Measurements from ENCODE around the gene RPS19BP1.
"Not testable (repeated sequence)": the region's sequence is repeated elsewhere in the genome, so short reads cannot be mapped to it uniquely, and the experiment has no call there.

RPS19BP1 gene

GRCh38 chr22:39510529-39511149, 21.9 kb downstream of the RPS19BP1 start:
- DNase-seq: no peak

- no peak for DNase-seq
Measured at GRCh38 chr22:39508393-39508792, 24.2 kb downstream of the RPS19BP1 start.

GRCh38 chr22:39507021-39507420, 25.5 kb downstream of the RPS19BP1 start:
- DNase-seq: not testable (repeated sequence)

- DNase-seq: no peak
Measured at GRCh38 chr22:39504071-39504470, 28.5 kb downstream of the RPS19BP1 start.

GRCh38 chr22:39503630-39504029, 28.9 kb downstream of the RPS19BP1 start:
- DNase-seq: no peak

- peak; percentile 66 for DNase-seq
Measured at GRCh38 chr22:39502789-39503409, 29.6 kb downstream of the RPS19BP1 start.

GRCh38 chr22:39502109-39502788, 30.3 kb downstream of the RPS19BP1 start, which contains the start of gene MIEF1:
Gene MIEF1 (plus strand): TSS chr22:39502290. CDS start chr22:39511295, 9,005 bp downstream.
- peak; percentile 98 for DNase-seq

- DNase-seq: no peak
Measured at GRCh38 chr22:39501644-39502108, 30.9 kb downstream of the RPS19BP1 start.

GRCh38 chr22:39500101-39500500, 32.4 kb downstream of the RPS19BP1 start:
- no peak for DNase-seq

- no peak for DNase-seq
Measured at GRCh38 chr22:39498802-39499201, 33.7 kb downstream of the RPS19BP1 start.

GRCh38 chr22:39498368-39498767, 34.2 kb downstream of the RPS19BP1 start:
- DNase-seq: peak; percentile 94

GRCh38 chr22:39497429-39497828, 35.1 kb downstream of the RPS19BP1 start:
- DNase-seq: no peak

GRCh38 chr22:39496131-39496838, 36.3 kb downstream of the RPS19BP1 start:
- DNase-seq: peak; percentile 88

GRCh38 chr22:39494471-39495120, 38.0 kb downstream of the RPS19BP1 start:
- DNase-seq: no peak

GRCh38 chr22:39493759-39494158, 38.8 kb downstream of the RPS19BP1 start:
- no peak for DNase-seq

GRCh38 chr22:39492186-39492585, 40.4 kb downstream of the RPS19BP1 start:
- DNase-seq: no peak

GRCh38 chr22:39491696-39492095, 40.9 kb downstream of the RPS19BP1 start:
- no peak for DNase-seq

GRCh38 chr22:39490966-39491680, 41.4 kb downstream of the RPS19BP1 start:
- DNase-seq: no peak

GRCh38 chr22:39490135-39490798, 42.3 kb downstream of the RPS19BP1 start:
- peak; percentile 91 for DNase-seq

GRCh38 chr22:39489094-39490068, 43.2 kb downstream of the RPS19BP1 start:
- no peak for DNase-seq

All from NCI-H69 (cell line).